B cell (primary cell): ENCODE data around the gene FKBP7. TPM values are rescaled to one million over a fixed set of nuclear protein-coding genes. Genes with fewer than 3 reads are reported as not detected.

Experiments
- ATAC-seq: fragments of 200-7000 bp; cut with Tn5 transposase; one replicate; pipeline ENCODE4 v1.10.0; 2021; ENCODE audit warnings: low read depth, mild to moderate bottlenecking, moderate number of reproducible peaks, moderate library complexity
- CTCF ChIA-PET: fragments of 350-600 bp; sonication (Branson Sonifier 250); formaldehyde crosslinking; loops from one replicate; lab custom pipeline; 2021; ENCODE audit warnings: antibody characterized with exemption, inconsistent platforms; lab: Charles Lee
- POLR2A ChIA-PET: fragments of 350-600 bp; sonication (Branson Sonifier 250); formaldehyde crosslinking; loops from one replicate; lab custom pipeline; 2021; ENCODE audit warnings: antibody characterized with exemption; lab: Charles Lee
- DNase-seq: peaks from one replicate; pipeline ENCODE4 v3.0.0; 2013
- H2AFZ ChIP-seq: 2 replicates; pipeline ENCODE4 v1.6.1; 2012; ENCODE audit warnings: mild to moderate bottlenecking, low read depth, low read length; ENCODE audit not compliant: insufficient read depth, poor library complexity, severe bottlenecking
- H3K27ac ChIP-seq, 2 donors: 1 replicate in 1 of 2; 2 replicates in 1 of 2; pipeline ENCODE4 v1.5.1; 2012 to 2013; ENCODE audit warnings: low read length in 2 of 2, mild to moderate bottlenecking in 2 of 2, moderate library complexity in 1 of 2
- H3K27me3 ChIP-seq, 4 experiments: fragments of 200-600 bp in 1 of 4; sonication (generic) in 1 of 4; replicated peaks in 1 of 4; 1 replicate in 2 of 4; 2 replicates in 2 of 4; pipeline versions ENCODE4 v1.6.1 to v1.7.0; 2013 to 2016; ENCODE audit warnings: low read length in 3 of 4, mild to moderate bottlenecking in 2 of 4, mixed read lengths in 1 of 4, moderate library complexity in 1 of 4; ENCODE audit not compliant: insufficient read depth in 4 of 4, control insufficient read depth in 3 of 4; ENCODE audit errors: control extremely low read depth in 1 of 4
- H3K36me3 ChIP-seq, 2 experiments: replicated peaks in 1 of 2; 1 replicate in 1 of 2; 2 replicates in 1 of 2; pipeline versions ENCODE4 v1.6.1 to v1.7.1; 2013; ENCODE audit warnings: low read length in 1 of 2; ENCODE audit not compliant: insufficient read depth in 2 of 2, control insufficient read depth in 1 of 2; ENCODE audit errors: control extremely low read depth in 1 of 2, extremely low read depth in 1 of 2
- H3K4me1 ChIP-seq, 2 donors: fragments of 200-600 bp in 1 of 2; sonication (generic) in 1 of 2; 1 replicate in 1 of 2; 2 replicates in 1 of 2; pipeline versions ENCODE4 v1.5.1 to v1.6.1; 2013 to 2017; ENCODE audit warnings: low read length in 2 of 2; ENCODE audit not compliant: control insufficient read depth in 2 of 2, insufficient read depth in 2 of 2
- H3K4me2 ChIP-seq: replicated peaks from 2 replicates; pipeline ENCODE3; 2012; ENCODE audit warnings: mild to moderate bottlenecking, low read depth, low read length; ENCODE audit not compliant: poor library complexity, severe bottlenecking
- H3K4me3 ChIP-seq, 5 experiments: fragments of 200-600 bp in 1 of 5; sonication (generic) in 1 of 5; 1 replicate in 3 of 5; 2 replicates in 2 of 5; pipeline versions ENCODE4 v1.5.1 to v1.7.0; 2011 to 2016; ENCODE audit warnings: low read length in 4 of 5, mild to moderate bottlenecking in 4 of 5, low read depth in 2 of 5, control low read depth in 1 of 5, moderate library complexity in 1 of 5; ENCODE audit not compliant: insufficient read depth in 1 of 5; ENCODE audit errors: control extremely low read depth in 1 of 5, extremely low read depth in 1 of 5
- H3K79me2 ChIP-seq: fragments of 200-600 bp; sonication (generic); one replicate; pipeline ENCODE4 v1.6.0; 2016; ENCODE audit warnings: low read length; ENCODE audit not compliant: control insufficient read depth, insufficient read depth
- H3K9ac ChIP-seq: fragments of 200-600 bp; sonication (generic); 2 replicates; pipeline ENCODE4 v1.6.1; 2017; ENCODE audit warnings: mild to moderate bottlenecking, low read length, moderate library complexity
- H3K9me3 ChIP-seq, 3 donors: one replicate each; pipeline versions ENCODE4 v1.6.1 to v1.7.1; 2013; ENCODE audit warnings: low read length in 2 of 3; ENCODE audit not compliant: control insufficient read depth in 2 of 3, insufficient read depth in 1 of 3; ENCODE audit errors: control extremely low read depth in 1 of 3
- H4K20me1 ChIP-seq: 2 replicates; pipeline ENCODE4 v1.6.0; 2012; ENCODE audit warnings: mild to moderate bottlenecking, low read length; ENCODE audit not compliant: insufficient read depth, control insufficient read depth, poor library complexity, severe bottlenecking
- H3K27ac Mint-ChIP-seq: one replicate; pipeline ENCODE4 v1.8.0; 2021; ENCODE audit warnings: mixed read lengths
- H3K27me3 Mint-ChIP-seq: one replicate; pipeline ENCODE4 v1.8.0; 2021; ENCODE audit warnings: mixed read lengths
- H3K4me1 Mint-ChIP-seq: one replicate; pipeline ENCODE4 v1.8.0; 2021; ENCODE audit warnings: mixed read lengths
- H3K4me3 Mint-ChIP-seq: one replicate; pipeline ENCODE4 v1.8.0; 2021; ENCODE audit warnings: mixed read lengths
- H3K9me3 Mint-ChIP-seq: one replicate; pipeline ENCODE4 v1.8.0; 2022; ENCODE audit warnings: mixed read lengths; ENCODE audit not compliant: insufficient read depth
- EZH2 ChIP-seq: IDR thresholded peaks from 2 replicates; pipeline ENCODE4 v1.6.1; 2012; ENCODE audit warnings: borderline replicate concordance, low read depth, mild to moderate bottlenecking, moderate library complexity, low read length; ENCODE audit not compliant: insufficient read depth, poor library complexity, severe bottlenecking
- WGBS: methylation state at CpG from one replicate; pipeline ENCODE4 v1.1.5; 2013; ENCODE audit warnings: missing lambda C conversion rate; ENCODE audit not compliant: insufficient coverage; 5-methylcytosine and 5-hydroxymethylcytosine counted together
- intact Hi-C: fragments of 100-400 bp; cut with micrococcal nuclease; formaldehyde crosslinking; loops from one replicate; pipeline ENCODE4 v1.10.0; 2022
- polyA minus RNA-seq: library from RNA; depleted of rRNA, polyadenylated mRNA; stranded (reverse); fragments of >200 nt; gene quantifications from 2 replicates; pipeline ENCODE4 v1.2.3, GENCODE V29; 2012
- polyA plus RNA-seq: library from polyadenylated mRNA; depleted of rRNA; stranded (reverse); fragments of >200 nt; gene quantifications from 2 replicates; pipeline ENCODE4 v1.2.3, GENCODE V29; 2012
- total RNA-seq, 2 donors: library from RNA; stranded (reverse); fragments of 120-200 nt in 1 of 2; gene quantifications; 1 replicate in 1 of 2; 2 replicates in 1 of 2; pipeline versions ENCODE4 v1.2.3 to v1.2.4, GENCODE V29; 2013 to 2022
- TF ChIP-seq, protein P1 (sequence below): fragments of 200-600 bp; IDR thresholded peaks from one replicate; pipeline ENCODE4 v1.8.0; 2022; ENCODE audit warnings: antibody characterized with exemption, mild to moderate bottlenecking

FKBP7 gene
- total RNA-seq: 0.39 and 1.7 TPM in 2 replicates
- total RNA-seq (2013): 5.8 TPM
- polyA plus RNA-seq: 0.97 and 1.2 TPM in 2 replicates
- polyA minus RNA-seq: 1.3 and 1.7 TPM in 2 replicates

GRCh38 chr2:178478439-178479274, at the start of gene FKBP7:
FKBP7 (minus strand) TSS chr2:178478600; CDS start chr2:178478499, 101 bp downstream.
- ATAC-seq (peak; percentile 74), DNase-seq (peak; percentile 93)
- POLR2A ChIA-PET: interaction anchor here (1.7 kb wide), 1 partner anchor 28 kb away, joined by 5 read pairs; the partner anchor contains the start of genes PJVK and PRKRA
- peak within 1 kb of the TSS; percentile 92 for H3K9ac ChIP-seq
- peak within 1 kb of the TSS; percentile 76 to 100 (median 98) for H3K4me3 ChIP-seq
- H3K27ac Mint-ChIP-seq: peak within 1 kb of the TSS; percentile 97
- peaks cover 17% of the 10 kb centered on the region for H4K20me1 ChIP-seq
- H3K79me2 ChIP-seq: peaks cover 31% of the 10 kb centered on the region
- intact Hi-C loops: loop anchor here (1.0 to 2.0 kb wide), 4 partner anchors 27 to 65 kb away; partner anchors contain the start of genes PJVK and PRKRA
- H3K9me3 ChIP-seq: no peaks in the 10 kb centered on the region
- under 1% methylated on average over 53 of the region's 56 CpGs for WGBS
- H3K4me1 ChIP-seq: peaks cover 32 to 34% of the 10 kb centered on the region in 2 donors
- H3K4me3 Mint-ChIP-seq: peak within 1 kb of the TSS; percentile 98
- peak within 1 kb of the TSS; percentile 86 to 90 for H3K27ac ChIP-seq
- no peaks in the 10 kb centered on the region for H3K36me3 ChIP-seq
- CTCF ChIA-PET: interaction anchor here (1.0 to 1.1 kb wide), 2 partner anchors 46 to 64 kb away, joined by 3 read pairs; no protein-coding TSS in a partner anchor
- peak within 1 kb of the TSS; percentile 94 for H3K4me2 ChIP-seq
- H2AFZ ChIP-seq: peak within 1 kb of the TSS; percentile 93
- no peaks in the 10 kb centered on the region for H3K27me3 ChIP-seq
- H3K4me1 Mint-ChIP-seq: peaks cover 41% of the 10 kb centered on the region
- H3K27me3 Mint-ChIP-seq: no peaks in the 10 kb centered on the region
- no peak for TF ChIP-seq EZH2
- TF ChIP-seq, protein P1, sequence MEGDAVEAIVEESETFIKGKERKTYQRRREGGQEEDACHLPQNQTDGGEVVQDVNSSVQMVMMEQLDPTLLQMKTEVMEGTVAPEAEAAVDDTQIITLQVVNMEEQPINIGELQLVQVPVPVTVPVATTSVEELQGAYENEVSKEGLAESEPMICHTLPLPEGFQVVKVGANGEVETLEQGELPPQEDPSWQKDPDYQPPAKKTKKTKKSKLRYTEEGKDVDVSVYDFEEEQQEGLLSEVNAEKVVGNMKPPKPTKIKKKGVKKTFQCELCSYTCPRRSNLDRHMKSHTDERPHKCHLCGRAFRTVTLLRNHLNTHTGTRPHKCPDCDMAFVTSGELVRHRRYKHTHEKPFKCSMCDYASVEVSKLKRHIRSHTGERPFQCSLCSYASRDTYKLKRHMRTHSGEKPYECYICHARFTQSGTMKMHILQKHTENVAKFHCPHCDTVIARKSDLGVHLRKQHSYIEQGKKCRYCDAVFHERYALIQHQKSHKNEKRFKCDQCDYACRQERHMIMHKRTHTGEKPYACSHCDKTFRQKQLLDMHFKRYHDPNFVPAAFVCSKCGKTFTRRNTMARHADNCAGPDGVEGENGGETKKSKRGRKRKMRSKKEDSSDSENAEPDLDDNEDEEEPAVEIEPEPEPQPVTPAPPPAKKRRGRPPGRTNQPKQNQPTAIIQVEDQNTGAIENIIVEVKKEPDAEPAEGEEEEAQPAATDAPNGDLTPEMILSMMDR: peak; percentile 78
- H3K9me3 Mint-ChIP-seq: no peaks in the 10 kb centered on the region
